Panc1 (cell line): ENCODE measurements around the gene PNMA8A. TPM values are rescaled to one million over a fixed set of nuclear protein-coding genes. Genes with fewer than 3 reads are reported as not detected.
"Not testable (repeated sequence)": the region's sequence is repeated elsewhere in the genome, so short reads cannot be mapped to it uniquely, and the experiment has no call there.

Source experiments
- ATAC-seq: fragments of 200-7000 bp; cut with Tn5 transposase; 2 replicates; pipeline ENCODE4 v1.9.1; 2020; ENCODE audit warnings: mild to moderate bottlenecking, moderate library complexity
- BruUV-seq: library from RNA; stranded (reverse); fragments of 400-500 nt; replicated peaks from 2 replicates; lab custom pipeline; 2021; lab: Mats Ljungman, UMichigan
- CTCF ChIA-PET: fragments of 300-600 bp; sonication (Branson Sonifier 250); formaldehyde crosslinking; loops from one replicate; lab custom pipeline; 2022; ENCODE audit warnings: antibody characterized with exemption; lab: Charles Lee
- POLR2A ChIA-PET: fragments of 300-600 bp; sonication (Branson Sonifier 250); formaldehyde crosslinking; loops from one replicate; lab custom pipeline; 2022; ENCODE audit warnings: antibody characterized with exemption; lab: Charles Lee
- DNase-seq: peaks from one replicate; pipeline ENCODE4 v3.0.0-alpha.2; 2010; ENCODE audit warnings: low read depth, low spot score
- H3K27ac ChIP-seq: 2 replicates; pipeline ENCODE4 v1.5.1; 2011; ENCODE audit warnings: mild to moderate bottlenecking, low read length, inconsistent platforms
- H3K27me3 ChIP-seq: fragments of 200-500 bp; sonication (Bioruptor generic); 2 replicates; pipeline ENCODE4 v1.6.0; 2014; ENCODE audit warnings: low read length, inconsistent platforms; ENCODE audit not compliant: control insufficient read depth, insufficient read depth
- H3K36me3 ChIP-seq: fragments of 200-500 bp; sonication (Bioruptor generic); 2 replicates; pipeline ENCODE4 v1.5.1; 2014; ENCODE audit warnings: inconsistent platforms, mild to moderate bottlenecking, low read length, moderate library complexity; ENCODE audit not compliant: control insufficient read depth, insufficient read depth
- H3K4me1 ChIP-seq: 2 replicates; pipeline ENCODE4 v1.5.1; 2011; ENCODE audit warnings: inconsistent platforms, mild to moderate bottlenecking, low read length, moderate library complexity; ENCODE audit not compliant: control insufficient read depth, insufficient read depth
- H3K4me3 ChIP-seq, 2 experiments: 2 replicates each; pipeline ENCODE4 v1.5.1; 2011 to 2012; ENCODE audit warnings: low read depth in 2 of 2, low read length in 2 of 2, mild to moderate bottlenecking in 2 of 2, inconsistent platforms in 1 of 2, moderate library complexity in 1 of 2
- H3K9me3 ChIP-seq: fragments of 200-500 bp; sonication (Bioruptor generic); 2 replicates; pipeline ENCODE4 v1.5.1; 2014; ENCODE audit warnings: low read depth, mild to moderate bottlenecking, inconsistent platforms, low read length, moderate library complexity; ENCODE audit not compliant: control insufficient read depth, insufficient read depth
- CTCF ChIP-seq: fragments of 450-650 bp; IDR thresholded peaks from 2 replicates; pipeline ENCODE4 v1.5.1; 2017; ENCODE audit warnings: mild to moderate bottlenecking
- POLR2AphosphoS5 ChIP-seq: IDR thresholded peaks from 2 replicates; pipeline ENCODE4 v1.6.1; 2012; ENCODE audit warnings: mild to moderate bottlenecking, low read depth, low read length, moderate library complexity
- REST ChIP-seq, 2 experiments: IDR thresholded peaks; 2 replicates each; pipeline ENCODE4 v1.6.1; 2011 to 2012; ENCODE audit warnings: low read depth in 2 of 2, control low read depth in 1 of 2, low read length in 1 of 2, mild to moderate bottlenecking in 1 of 2, moderate library complexity in 1 of 2; ENCODE audit not compliant: insufficient read depth in 1 of 2
- SIN3A ChIP-seq: IDR thresholded peaks from 2 replicates; pipeline ENCODE4 v1.6.1; 2012; ENCODE audit warnings: low read depth, mild to moderate bottlenecking, low read length, moderate library complexity, borderline replicate concordance; ENCODE audit not compliant: insufficient read depth
- TCF7L2 ChIP-seq: IDR thresholded peaks from 2 replicates; pipeline ENCODE4 v1.6.1; 2011; ENCODE audit warnings: mild to moderate bottlenecking, low read depth, low read length, inconsistent platforms
- in situ Hi-C: cut with HindIII; loops from 2 replicates; pipeline ENCODE4 v1.10.0; 2016; ENCODE audit warnings: low sequenced_read_pairs, low pct_unique_long_range_greater_than_20kb
- intact Hi-C: fragments of 100-400 bp; cut with micrococcal nuclease; formaldehyde crosslinking; loops from one replicate; pipeline ENCODE4 v1.10.0; 2022; ENCODE audit not compliant: unreplicated experiment
- total RNA-seq: library from RNA; stranded (reverse); gene quantifications from one replicate; pipeline ENCODE4 v1.2.1, GENCODE V29; 2021; ENCODE audit not compliant: unreplicated experiment

Gene PNMA8A
- total RNA-seq, 1 experiment from 2014 or later: not detected

- intact Hi-C loops (no loop called here), in situ Hi-C loops (no loop called here)
- Histone ChIP-seq H3K27me3 (no peaks in the 10 kb centered on the region), H3K27ac (no peak overlapping the region), H3K4me3 (no peak overlapping the region), H3K4me1 (no peaks in the 10 kb centered on the region), H3K9me3 (no peaks in the 10 kb centered on the region), H3K36me3 (no peaks in the 10 kb centered on the region)
- DNase-seq: no peak
- BruUV-seq: no TSS peak
- ChIA-PET POLR2A (no interaction called here), CTCF (no interaction called here)
- no peak for TF ChIP-seq REST (IDR thresholded peaks at IDR 0.05; ENCODE audit: insufficient read depth in 1 of 2, low read depth in 2 of 2, low read length in 1 of 2)
- TF ChIP-seq CTCF: no peak
- no peak for TF ChIP-seq TCF7L2
- no peak for TF ChIP-seq POLR2AphosphoS5
- no peak for TF ChIP-seq SIN3A
- ATAC-seq: peak; percentile 63; the same call in 1 of the 2 replicates
These were observed 28.4 kb downstream of the PNMA8A start for GRCh38 chr19:46442808-46443450.

- no peaks in the 10 kb centered on the region for H3K9me3 ChIP-seq
- POLR2A ChIA-PET: no interaction called here
- no peak overlapping the region for H3K4me3 ChIP-seq
- DNase-seq (no peak), ATAC-seq (no peak)
- no peaks in the 10 kb centered on the region for H3K27me3 ChIP-seq
- no peak for TF ChIP-seq POLR2AphosphoS5
- no peak for TF ChIP-seq CTCF
- TF ChIP-seq SIN3A: no peak
- TF ChIP-seq REST (IDR thresholded peaks at IDR 0.05; ENCODE audit: insufficient read depth in 1 of 2, low read depth in 2 of 2, low read length in 1 of 2): no peak
- TF ChIP-seq TCF7L2: no peak
- CTCF ChIA-PET: no interaction called here
- H3K27ac ChIP-seq: no peak overlapping the region
- no TSS peak for BruUV-seq
- H3K36me3 ChIP-seq: no peaks in the 10 kb centered on the region
- intact Hi-C loops (no loop called here), in situ Hi-C loops (no loop called here)
- H3K4me1 ChIP-seq: no peaks in the 10 kb centered on the region
These were observed 29.5 kb downstream of the PNMA8A start for GRCh38 chr19:46441866-46442265.

- H3K9me3 ChIP-seq, in situ Hi-C loops, H3K4me1 ChIP-seq, POLR2A ChIA-PET, CTCF ChIA-PET, intact Hi-C loops, DNase-seq, BruUV-seq, ATAC-seq, H3K4me3 ChIP-seq, H3K27ac ChIP-seq, H3K36me3 ChIP-seq, H3K27me3 ChIP-seq: not testable (repeated sequence)
These were observed 35.7 kb downstream of the PNMA8A start for GRCh38 chr19:46435689-46436088.
